Ovary (tissue), 9 donors: ENCODE results near the gene ZNF486. TPM values are rescaled to one million over a fixed set of nuclear protein-coding genes. Genes with fewer than 3 reads are reported as not detected.
"Not testable (repeated sequence)": the region's sequence is repeated elsewhere in the genome, so short reads cannot be mapped to it uniquely, and the experiment has no call there.

Experiments
- DNase-seq, 5 donors: peaks; one replicate each; pipeline ENCODE4 v3.0.0-alpha.2; 2019 to 2020
- H3K27ac ChIP-seq, 2 donors: fragments of 200-600 bp; one replicate each; pipeline versions ENCODE4 v1.5.1 to v1.8.0; 2019 to 2022
- H3K27me3 ChIP-seq: fragments of 200-600 bp; one replicate; pipeline ENCODE4 v1.8.0; 2022
- H3K36me3 ChIP-seq: fragments of 200-600 bp; sonication (generic); one replicate; pipeline ENCODE4 v1.5.1; 2019
- H3K4me1 ChIP-seq: one replicate; pipeline ENCODE4 v1.8.1; 2013; ENCODE audit warnings: mild to moderate bottlenecking, moderate library complexity; ENCODE audit not compliant: insufficient read depth
- H3K4me3 ChIP-seq: fragments of 200-600 bp; sonication (generic); one replicate; pipeline ENCODE4 v1.5.1; 2017
- H3K9me3 ChIP-seq, 2 donors: fragments of 200-600 bp in 1 of 2; sonication (generic) in 1 of 2; one replicate each; pipeline versions ENCODE4 v1.5.1 to v1.8.1; 2013 to 2019; ENCODE audit warnings: mild to moderate bottlenecking in 1 of 2, moderate library complexity in 1 of 2
- CTCF ChIP-seq, 3 donors: fragments of 450-650 bp in 2 of 3; fragments of 200-600 bp in 1 of 3; IDR thresholded peaks; one replicate each; pipeline versions ENCODE4 v1.5.1 to v1.8.0; 2016 to 2022; ENCODE audit warnings: antibody characterized with exemption in 3 of 3, mild to moderate bottlenecking in 1 of 3
- EP300 ChIP-seq: sonication (generic); formaldehyde crosslinking; IDR thresholded peaks from one replicate; pipeline ENCODE4 v1.6.1; 2017; ENCODE audit warnings: antibody characterized with exemption
- POLR2A ChIP-seq: fragments of 450-650 bp; IDR thresholded peaks from one replicate; pipeline ENCODE4 v1.6.1; 2017; ENCODE audit warnings: antibody characterized with exemption, mild to moderate bottlenecking, moderate library complexity
- WGBS, 3 donors: extraction: QIAGEN DNeasy Blood & Tissue Kit in 1 of 3; methylation state at CpG; one replicate each; pipeline versions ENCODE4 v1.1.5 to v1.1.7; 2013 to 2017; 5-methylcytosine and 5-hydroxymethylcytosine counted together
- intact Hi-C, 4 donors: fragments of 100-400 bp; cut with DNase I; formaldehyde crosslinking; loops; one replicate each; pipeline versions ENCODE4 v1.11.0 to v1.15.1; 2022 to 2023
- polyA plus RNA-seq, 2 donors: library from polyadenylated mRNA; stranded (reverse); fragments of 200-250 nt in 1 of 2; fragments of 350-450 nt in 1 of 2; fragmentation: Illumina TruSeq in 1 of 2; extraction: RNeasy Lipid Tissue Mini Kit (QIAGEN cat#74804) in 1 of 2; gene quantifications; one replicate each; pipeline ENCODE4 v1.2.3, GENCODE V29; 2013 to 2014
- total RNA-seq, 7 donors: library from RNA; depleted of rRNA in 2 of 7; stranded (reverse); fragments of >200 nt in 2 of 7; fragmentation: NEBNext Ultra II Directional in 3 of 7; extraction: Animal tissue kit (Norgen Biotek cat#: 25700) in 3 of 7; gene quantifications; one replicate each; pipeline versions ENCODE4 v1.1.0 to v1.2.4, GENCODE V29; 2016 to 2023
- donor health status: DM: no; HTN: no; CAD: no; lungs with moderate emphysema.
- donor health status: DM: no; HTN: no; CAD: no.
- donor health status: Bipolar disorder and iron deficiency.
- donor health status: DM: yes; HTN: yes; CAD: no.
- donor health status: DM: no; HTN: no; CAD: no.
- donor health status: DM: yes; HTN: yes; CAD: no.

ZNF486 gene
- total and polyA plus RNA-seq, 9 donors, result 7.0 to 9.8 (median 8.2) TPM

GRCh38 chr19:20182222-20182785 is 15.3 kb downstream of the ZNF486 start:
- H3K36me3 ChIP-seq, result no peaks in the 10 kb centered on the region
- H3K27ac ChIP-seq, result no peak overlapping the region
- no peak for TF ChIP-seq CTCF (IDR thresholded peaks at IDR 0.05)
- TF ChIP-seq POLR2A, result no peak
- TF ChIP-seq EP300, result no peak
- intact Hi-C loops, result no loop called here
- H3K4me1 ChIP-seq, result peaks cover 1% of the 10 kb centered on the region
- H3K4me3 ChIP-seq, result no peak overlapping the region
- no peaks in the 10 kb centered on the region for H3K9me3 ChIP-seq
- no peaks in the 10 kb centered on the region for H3K27me3 ChIP-seq
- DNase-seq, result no peak

GRCh38 chr19:20186174-20186573 is 19.2 kb downstream of the ZNF486 start:
- Histone ChIP-seq H3K4me1 (peaks cover 1% of the 10 kb centered on the region), H3K9me3 (no peaks in the 10 kb centered on the region), H3K36me3 (no peaks in the 10 kb centered on the region), H3K27ac (no peak overlapping the region), H3K4me3 (no peak overlapping the region), H3K27me3 (no peaks in the 10 kb centered on the region)
- DNase-seq, result no peak
- 78 to 91% (median 82%) methylated on average over 4 of the region's 4 CpGs for WGBS, 3 donors
- no peak for TF ChIP-seq EP300
- TF ChIP-seq CTCF (IDR thresholded peaks at IDR 0.05), result no peak
- TF ChIP-seq POLR2A, result no peak
- intact Hi-C loops, result no loop called here

GRCh38 chr19:20197747-20198146 is 30.7 kb downstream of the ZNF486 start:
- no peak for DNase-seq
- Histone ChIP-seq H3K9me3 (peaks cover 2 to 12% of the 10 kb centered on the region in 2 donors), H3K27me3 (no peaks in the 10 kb centered on the region), H3K4me1 (no peaks in the 10 kb centered on the region), H3K27ac (no peak overlapping the region), H3K4me3 (no peak overlapping the region), H3K36me3 (no peaks in the 10 kb centered on the region)
- TF ChIP-seq CTCF (IDR thresholded peaks at IDR 0.05) (no peak), POLR2A (no peak), EP300 (no peak)
- intact Hi-C loops, result no loop called here
- 95 to 98% (median 98%) methylated on average over 3 of the region's 3 CpGs for WGBS, 3 donors

GRCh38 chr19:20209051-20209450 is 42.0 kb downstream of the ZNF486 start:
- H3K4me1 ChIP-seq, result no peaks in the 10 kb centered on the region
- intact Hi-C loops, result no loop called here
- no peaks in the 10 kb centered on the region for H3K36me3 ChIP-seq
- H3K27ac ChIP-seq, result no peak overlapping the region
- DNase-seq, result no peak
- H3K4me3 ChIP-seq, result no peak overlapping the region
- WGBS, 3 donors, result 21 to 45% (median 26%) methylated on average over 2 of the region's 2 CpGs
- H3K9me3 ChIP-seq, result no peaks in the 10 kb centered on the region
- no peak for TF ChIP-seq CTCF (IDR thresholded peaks at IDR 0.05)
- no peak for TF ChIP-seq POLR2A
- TF ChIP-seq EP300, result no peak
- H3K27me3 ChIP-seq, result no peaks in the 10 kb centered on the region

- WGBS, 3 donors, result 76 to 95% (median 89%) methylated on average over 15 to 25 of the region's 26 CpGs
- intact Hi-C loops, H3K4me1 ChIP-seq: not testable (repeated sequence)
Measured at GRCh38 chr19:20214366-20214765, 47.4 kb downstream of the ZNF486 start.

GRCh38 chr19:20221605-20222004 is 54.6 kb downstream of the ZNF486 start:
- intact Hi-C loops, H3K36me3 ChIP-seq, DNase-seq, H3K27me3 ChIP-seq, H3K4me1 ChIP-seq, H3K9me3 ChIP-seq, H3K27ac ChIP-seq, H3K4me3 ChIP-seq: not testable (repeated sequence)
- WGBS, 3 donors, result 77 to 79% (median 78%) methylated on average over 1 of the region's 1 CpG

More at GRCh38 chr19:20214366-20214765, 47.4 kb downstream of the ZNF486 start:
- not testable (repeated sequence) for H3K4me3 ChIP-seq, H3K27ac ChIP-seq, H3K9me3 ChIP-seq, DNase-seq, H3K36me3 ChIP-seq, H3K27me3 ChIP-seq
